Measurements from ENCODE around the gene COMMD3. TPM values are rescaled to one million over a fixed set of nuclear protein-coding genes. Genes with fewer than 3 reads are reported as not detected.
A peak's percentile ranks its signal among the peaks of the same experiment; 100 is the strongest.

COMMD3 gene
- total RNA-seq, 1 donor from 2014 or later = 36.5 TPM

DNA sequence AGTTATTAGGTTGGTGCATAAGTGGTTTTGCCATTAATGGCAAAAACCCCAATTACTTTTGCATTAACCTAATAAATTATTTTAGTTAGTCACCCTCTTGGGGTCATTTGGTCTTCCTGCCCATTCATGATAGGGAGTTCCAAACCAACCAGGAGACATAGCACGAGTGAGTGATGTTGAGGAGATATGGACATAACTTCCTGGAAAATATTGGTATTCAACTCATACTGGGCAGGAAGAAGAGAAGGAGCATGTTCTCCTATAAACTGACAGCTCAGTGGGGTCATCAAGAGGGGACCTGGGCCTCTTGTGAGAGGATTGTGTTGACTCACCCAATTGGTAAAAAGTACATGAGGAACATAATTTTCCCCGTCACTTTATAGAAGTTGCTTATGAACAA is 52.8 kb downstream of the COMMD3 start:
- ATAC-seq = no peak

DNA sequence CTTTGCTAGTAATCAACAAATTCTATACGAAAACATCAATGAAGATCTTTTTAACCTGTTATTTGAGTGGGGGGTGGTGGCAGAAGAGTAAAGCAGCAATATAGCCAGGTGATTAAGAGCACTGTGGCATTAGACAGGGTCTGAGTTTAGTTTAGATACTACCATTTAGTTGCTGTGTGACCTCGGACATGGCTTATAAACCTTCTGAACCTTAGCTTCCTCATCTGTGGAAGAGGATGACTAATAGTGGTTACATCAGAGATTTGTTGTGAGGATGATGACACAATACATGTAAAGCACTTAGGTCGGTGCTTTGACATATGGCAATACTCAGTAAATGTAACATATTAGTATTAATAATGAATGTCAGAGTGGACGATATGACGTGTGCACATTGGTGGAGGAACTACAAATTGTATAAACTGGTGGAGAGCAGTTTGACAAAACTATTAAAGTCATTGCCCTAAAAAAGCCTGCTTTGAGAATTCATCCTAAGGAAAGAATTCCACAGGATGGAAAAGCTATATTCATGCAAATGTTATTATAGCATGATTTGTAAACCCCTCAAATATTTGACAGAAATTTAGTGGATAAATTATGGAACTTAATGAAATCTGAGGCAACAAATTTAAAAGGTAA is 53.4 kb downstream of the COMMD3 start:
- ATAC-seq = peak; percentile 68

Other genes with a start within 250 kb of the COMMD3 start
- not detected for gene EBLN1, start 98.4 kb upstream of the COMMD3 start, total RNA-seq
- gene BMI1, start 4.7 kb downstream of the COMMD3 start, total RNA-seq = 13.0 TPM
- gene SPAG6, start 29.1 kb downstream of the COMMD3 start, total RNA-seq = not detected